Gastrocnemius medialis (tissue), 4 donors: ENCODE measurements around the gene TRPC3.

Source experiments
- POLR2A ChIP-seq, 2 donors: fragments of 450-650 bp; IDR thresholded peaks; one replicate each; pipeline ENCODE4 v1.6.1; 2017; ENCODE audit warnings: antibody characterized with exemption in 2 of 2, mild to moderate bottlenecking in 2 of 2, moderate library complexity in 2 of 2
- TF ChIP-seq, protein P1 (sequence below), 5 experiments: fragments of 450-650 bp in 3 of 5; fragments of 200-600 bp in 2 of 5; sonication (generic) in 2 of 5; IDR thresholded peaks in 4 of 5; conservative IDR thresholded peaks in 1 of 5; 1 replicate in 4 of 5; 2 replicates in 1 of 5; pipeline ENCODE4 v1.5.1; 2016 to 2019; ENCODE audit warnings: antibody characterized with exemption in 5 of 5, mild to moderate bottlenecking in 3 of 5, moderate library complexity in 3 of 5

DNA sequence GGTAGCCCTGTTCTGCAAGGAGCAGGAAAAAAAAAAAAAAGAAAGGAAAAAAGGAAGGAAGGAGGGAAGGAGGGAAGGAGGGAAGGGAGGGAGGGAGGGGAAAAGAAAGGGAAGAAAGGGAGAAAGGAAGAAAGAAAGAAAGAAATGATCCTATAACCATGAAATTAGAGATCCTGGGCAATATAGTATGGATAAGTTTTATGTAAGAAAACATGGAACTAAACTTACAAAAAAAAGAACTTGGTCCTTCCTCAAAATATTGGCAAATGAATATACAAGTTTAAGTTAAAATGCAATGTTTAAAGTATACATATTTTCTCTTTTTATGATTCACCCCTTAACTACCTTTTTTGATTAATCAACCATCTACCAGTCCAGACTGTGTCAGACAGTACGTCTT lies 100.5 kb downstream of the TRPC3 start:
- no peak for TF ChIP-seq POLR2A (IDR thresholded peaks at IDR 0.05)
- TF ChIP-seq, protein P1, sequence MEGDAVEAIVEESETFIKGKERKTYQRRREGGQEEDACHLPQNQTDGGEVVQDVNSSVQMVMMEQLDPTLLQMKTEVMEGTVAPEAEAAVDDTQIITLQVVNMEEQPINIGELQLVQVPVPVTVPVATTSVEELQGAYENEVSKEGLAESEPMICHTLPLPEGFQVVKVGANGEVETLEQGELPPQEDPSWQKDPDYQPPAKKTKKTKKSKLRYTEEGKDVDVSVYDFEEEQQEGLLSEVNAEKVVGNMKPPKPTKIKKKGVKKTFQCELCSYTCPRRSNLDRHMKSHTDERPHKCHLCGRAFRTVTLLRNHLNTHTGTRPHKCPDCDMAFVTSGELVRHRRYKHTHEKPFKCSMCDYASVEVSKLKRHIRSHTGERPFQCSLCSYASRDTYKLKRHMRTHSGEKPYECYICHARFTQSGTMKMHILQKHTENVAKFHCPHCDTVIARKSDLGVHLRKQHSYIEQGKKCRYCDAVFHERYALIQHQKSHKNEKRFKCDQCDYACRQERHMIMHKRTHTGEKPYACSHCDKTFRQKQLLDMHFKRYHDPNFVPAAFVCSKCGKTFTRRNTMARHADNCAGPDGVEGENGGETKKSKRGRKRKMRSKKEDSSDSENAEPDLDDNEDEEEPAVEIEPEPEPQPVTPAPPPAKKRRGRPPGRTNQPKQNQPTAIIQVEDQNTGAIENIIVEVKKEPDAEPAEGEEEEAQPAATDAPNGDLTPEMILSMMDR (IDR thresholded peaks at IDR 0.05 in 4 of 5, conservative IDR thresholded peaks at IDR 0.05 in 1 of 5), result no peak
